Measurements from ENCODE around the gene NPIPA1. TPM values are rescaled to one million over a fixed set of nuclear protein-coding genes. Genes with fewer than 3 reads are reported as not detected.
"Not testable (repeated sequence)": the region's sequence is repeated elsewhere in the genome, so short reads cannot be mapped to it uniquely, and the experiment has no call there.

NPIPA1 gene
- polyA plus RNA-seq, 3 donors: 63.7 TPM; not detected in 2

- not testable (repeated sequence) for H3K27ac Mint-ChIP-seq
Observed at GRCh38 chr16:14942686-14943085, 5.4 kb downstream of the NPIPA1 start.

GRCh38 chr16:14955546-14956231 lies 18.4 kb downstream of the NPIPA1 start:
- peaks cover 7% of the 10 kb centered on the region for H3K4me1 Mint-ChIP-seq
- H2AFZ ChIP-seq (ENCODE audit: insufficient read depth, low read depth, low read length, poor library complexity, severe bottlenecking): no peak overlapping the region
- no peaks in the 10 kb centered on the region for H3K4me1 ChIP-seq (ENCODE audit: control insufficient read depth in 1 of 2, insufficient read depth in 2 of 2, low read length in 2 of 2)
- intact Hi-C loops (cut with micrococcal nuclease): no loop called here
- no peak overlapping the region for H3K4me3 ChIP-seq (replicated peaks in 1 of 3; ENCODE audit: low read depth in 2 of 3, low read length in 3 of 3)
- H3K27me3 ChIP-seq (ENCODE audit: control insufficient read depth in 2 of 2, insufficient read depth in 2 of 2, low read length in 2 of 2): no peaks in the 10 kb centered on the region
- peaks cover 0 to 2% (median 0%) of the 10 kb centered on the region in 7 donors for H3K9me3 Mint-ChIP-seq
- no peak overlapping the region for H3K4me3 Mint-ChIP-seq
- H3K79me2 ChIP-seq (ENCODE audit: insufficient read depth, low read length): no peaks in the 10 kb centered on the region
- no peak for TF ChIP-seq CTCF (IDR thresholded peaks at IDR 0.05)
- DNase-seq: no peak
- no peak overlapping the region for H3K4me2 ChIP-seq (replicated peaks; ENCODE audit: extremely low read depth, low read length, poor library complexity, severe bottlenecking)
- peaks cover 5 to 6% (median 5%) of the 10 kb centered on the region in 3 donors for H3K27me3 Mint-ChIP-seq (ENCODE audit: low read depth in 3 of 3)
- no peaks in the 10 kb centered on the region for H3K36me3 ChIP-seq (replicated peaks in 1 of 2; ENCODE audit: control insufficient read depth in 1 of 2, insufficient read depth in 2 of 2, low read length in 2 of 2)
- no peaks in the 10 kb centered on the region for H3K36me3 Mint-ChIP-seq
- 93% methylated on average over 15 of the region's 16 CpGs for WGBS (ENCODE audit: insufficient coverage)
- no peak overlapping the region for H3K27ac ChIP-seq (ENCODE audit: low read depth in 1 of 2, low read length in 2 of 2)
- H4K20me1 ChIP-seq (ENCODE audit: insufficient read depth, low read length): no peaks in the 10 kb centered on the region
- no peak overlapping the region for H3K27ac Mint-ChIP-seq
- H3K9ac ChIP-seq (ENCODE audit: insufficient read depth, low read length, poor library complexity, severe bottlenecking): no peak overlapping the region
- no peaks in the 10 kb centered on the region for H3K9me3 ChIP-seq (replicated peaks in 1 of 2; ENCODE audit: control insufficient read depth in 1 of 2, insufficient read depth in 1 of 2, low read length in 2 of 2)

More at GRCh38 chr16:14942686-14943085, 5.4 kb downstream of the NPIPA1 start:
- H3K36me3 Mint-ChIP-seq; H3K27me3 Mint-ChIP-seq (ENCODE audit: low read depth in 3 of 3); intact Hi-C loops (cut with micrococcal nuclease); DNase-seq; H3K4me3 Mint-ChIP-seq; H3K4me3 ChIP-seq (replicated peaks in 1 of 3; ENCODE audit: low read depth in 2 of 3, low read length in 3 of 3); H4K20me1 ChIP-seq (ENCODE audit: insufficient read depth, low read length); H3K4me1 ChIP-seq (ENCODE audit: control insufficient read depth in 1 of 2, insufficient read depth in 2 of 2, low read length in 2 of 2); H3K27me3 ChIP-seq (ENCODE audit: control insufficient read depth in 2 of 2, insufficient read depth in 2 of 2, low read length in 2 of 2); H3K9me3 Mint-ChIP-seq; H3K4me1 Mint-ChIP-seq; H3K9me3 ChIP-seq (replicated peaks in 1 of 2; ENCODE audit: control insufficient read depth in 1 of 2, insufficient read depth in 1 of 2, low read length in 2 of 2); H3K79me2 ChIP-seq (ENCODE audit: insufficient read depth, low read length); H3K4me2 ChIP-seq (replicated peaks; ENCODE audit: extremely low read depth, low read length, poor library complexity, severe bottlenecking); H2AFZ ChIP-seq (ENCODE audit: insufficient read depth, low read depth, low read length, poor library complexity, severe bottlenecking); H3K9ac ChIP-seq (ENCODE audit: insufficient read depth, low read length, poor library complexity, severe bottlenecking); H3K36me3 ChIP-seq (replicated peaks in 1 of 2; ENCODE audit: control insufficient read depth in 1 of 2, insufficient read depth in 2 of 2, low read length in 2 of 2); H3K27ac ChIP-seq (ENCODE audit: low read depth in 1 of 2, low read length in 2 of 2): not testable (repeated sequence)
- WGBS (ENCODE audit: insufficient coverage): no CpG with 5 or more reads among the region's 3 CpGs
